CD4-positive, CD25-positive, alpha-beta regulatory T cell (primary cell): ENCODE measurements around the gene TRABD2B. TPM values are rescaled to one million over a fixed set of nuclear protein-coding genes. Genes with fewer than 3 reads are reported as not detected.

ENCODE experiments used
- ATAC-seq, 2 donors: fragments of 150-1000 bp; cut with Tn5 transposase; one replicate each; pipeline ENCODE4 v1.10.0; 2021; ENCODE audit warnings: low read depth in 2 of 2, moderate number of reproducible peaks in 2 of 2, moderate library complexity in 1 of 2
- DNase-seq, 3 donors: peaks; one replicate each; pipeline versions ENCODE4 v3.0.0 to v3.0.0-alpha.2; 2012 to 2022; ENCODE audit warnings: mixed read lengths in 1 of 3
- H3K27ac ChIP-seq: one replicate; pipeline ENCODE4 v1.7.0; 2013; ENCODE audit warnings: mild to moderate bottlenecking, low read length; ENCODE audit not compliant: insufficient read depth, poor library complexity, severe bottlenecking
- H3K27me3 ChIP-seq: one replicate; pipeline ENCODE4 v1.7.0; 2013; ENCODE audit warnings: low read length; ENCODE audit not compliant: control insufficient read depth, insufficient read depth
- H3K36me3 ChIP-seq: one replicate; pipeline ENCODE4 v1.7.0; 2013; ENCODE audit warnings: mild to moderate bottlenecking, low read length, moderate library complexity; ENCODE audit not compliant: control insufficient read depth, insufficient read depth
- H3K4me1 ChIP-seq: 2 replicates; pipeline ENCODE4 v1.7.0; 2013; ENCODE audit warnings: mild to moderate bottlenecking, low read length; ENCODE audit not compliant: insufficient read depth, control insufficient read depth, poor library complexity, severe bottlenecking
- H3K4me3 ChIP-seq: one replicate; pipeline ENCODE4 v1.7.0; 2013; ENCODE audit warnings: low read depth, mild to moderate bottlenecking, low read length, moderate library complexity
- H3K9me3 ChIP-seq, 2 experiments: 1 replicate in 1 of 2; 2 replicates in 1 of 2; pipeline ENCODE4 v1.7.0; 2013; ENCODE audit warnings: low read length in 2 of 2, mild to moderate bottlenecking in 1 of 2, moderate library complexity in 1 of 2; ENCODE audit not compliant: control insufficient read depth in 2 of 2
- H3K27ac Mint-ChIP-seq, 3 donors: one replicate each; pipeline ENCODE4 v1.8.0; 2020 to 2022; ENCODE audit warnings: mild to moderate bottlenecking in 3 of 3, mixed read lengths in 3 of 3, moderate library complexity in 2 of 3
- H3K27me3 Mint-ChIP-seq: one replicate; pipeline ENCODE4 v1.8.0; 2022; ENCODE audit warnings: mild to moderate bottlenecking, mixed read lengths
- H3K36me3 Mint-ChIP-seq: one replicate; pipeline ENCODE4 v1.8.0; 2020; ENCODE audit warnings: mixed read lengths
- H3K4me1 Mint-ChIP-seq, 4 donors: one replicate each; pipeline ENCODE4 v1.8.0; 2020 to 2022; ENCODE audit warnings: mixed read lengths in 4 of 4, mild to moderate bottlenecking in 1 of 4
- H3K4me3 Mint-ChIP-seq, 4 donors: one replicate each; pipeline ENCODE4 v1.8.0; 2020 to 2022; ENCODE audit warnings: mild to moderate bottlenecking in 4 of 4, mixed read lengths in 4 of 4, moderate library complexity in 3 of 4
- H3K9me3 Mint-ChIP-seq, 7 donors: one replicate each; pipeline ENCODE4 v1.8.0; 2020 to 2022; ENCODE audit warnings: mixed read lengths in 7 of 7, mild to moderate bottlenecking in 3 of 7, moderate library complexity in 2 of 7
- polyA plus RNA-seq, 4 donors: library from polyadenylated mRNA; unstranded; fragments of 300-500 nt; fragmentation: Illumina TruSeq; gene quantifications; one replicate each; pipeline ENCODE4 v1.2.3, GENCODE V29; 2021
- total RNA-seq: library from RNA; stranded (reverse); gene quantifications from one replicate; pipeline ENCODE4 v1.2.3, GENCODE V29; 2022

TRABD2B gene
- total and polyA plus RNA-seq, 5 donors from 2014 or later, result not detected

GRCh38 chr1:48026701-48027532, 29.7 kb upstream of the TRABD2B start:
- Histone ChIP-seq H3K4me3 (no peak overlapping the region), H3K27ac (no peak overlapping the region), H3K36me3 (no peaks in the 10 kb centered on the region), H3K27me3 (no peaks in the 10 kb centered on the region), H3K4me1 (no peaks in the 10 kb centered on the region), H3K9me3 (no peaks in the 10 kb centered on the region)
- no peak for DNase-seq
- no peak for ATAC-seq
- Mint-ChIP-seq H3K9me3 (peaks cover 0 to 1% (median 0%) of the 10 kb centered on the region in 7 donors), H3K27me3 (peaks cover 8% of the 10 kb centered on the region), H3K4me3 (no peak overlapping the region), H3K27ac (no peak overlapping the region), H3K36me3 (no peaks in the 10 kb centered on the region), H3K4me1 (no peaks in the 10 kb centered on the region)

DNA sequence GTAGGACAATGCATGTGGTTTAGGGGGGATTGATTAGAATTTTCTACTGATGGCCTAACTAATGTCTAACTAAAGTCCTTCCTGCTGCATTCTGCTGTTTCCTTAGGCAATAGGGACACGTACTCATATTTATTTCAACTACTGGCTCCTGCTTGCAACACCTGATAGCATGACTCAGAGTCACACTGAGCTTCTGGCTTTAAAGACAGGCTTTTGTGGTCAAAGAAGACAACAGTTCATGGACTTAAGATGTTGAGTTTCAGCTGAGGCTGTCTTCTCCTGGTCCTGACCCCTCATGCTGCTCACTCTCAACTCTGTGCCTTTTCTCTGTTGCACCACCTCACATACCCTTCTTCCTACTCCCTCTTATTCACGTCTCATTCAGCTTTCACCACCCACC, 29.1 kb upstream of the TRABD2B start:
- Histone ChIP-seq H3K27ac (no peak overlapping the region), H3K36me3 (no peaks in the 10 kb centered on the region), H3K4me1 (no peaks in the 10 kb centered on the region), H3K4me3 (no peak overlapping the region), H3K9me3 (no peaks in the 10 kb centered on the region), H3K27me3 (no peaks in the 10 kb centered on the region)
- Mint-ChIP-seq H3K27me3 (peaks cover 8% of the 10 kb centered on the region), H3K27ac (no peak overlapping the region), H3K36me3 (no peaks in the 10 kb centered on the region), H3K4me1 (no peaks in the 10 kb centered on the region), H3K4me3 (no peak overlapping the region), H3K9me3 (peaks cover 0 to 1% (median 0%) of the 10 kb centered on the region in 7 donors)
- ATAC-seq (no peak), DNase-seq (no peak)

DNA sequence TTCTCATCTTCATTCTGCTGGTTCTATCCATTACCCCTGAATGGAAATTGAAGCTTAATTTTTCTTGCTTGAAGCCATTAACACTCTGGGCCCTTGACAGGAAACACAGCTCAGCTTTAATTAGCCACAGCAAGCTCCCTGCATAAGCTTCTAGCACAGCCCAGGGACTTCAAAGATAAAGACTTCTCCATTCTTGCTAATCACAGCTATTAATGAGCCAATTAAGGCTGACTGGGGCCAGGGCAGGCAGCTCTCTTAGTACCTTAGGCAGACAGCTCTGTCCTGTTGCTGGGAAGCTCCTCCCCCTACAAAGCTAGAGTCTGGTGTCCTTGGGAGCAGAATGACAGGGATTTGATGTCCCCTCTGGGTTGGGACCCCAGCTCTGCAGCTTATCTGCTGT, 27.9 kb upstream of the TRABD2B start:
- no peaks in the 10 kb centered on the region for H3K4me1 ChIP-seq
- Mint-ChIP-seq H3K4me3 (no peak overlapping the region), H3K9me3 (peaks cover 0 to 1% (median 0%) of the 10 kb centered on the region in 7 donors), H3K27me3 (peaks cover 8% of the 10 kb centered on the region), H3K36me3 (no peaks in the 10 kb centered on the region), H3K4me1 (no peaks in the 10 kb centered on the region), H3K27ac (no peak overlapping the region)
- no peak overlapping the region for H3K4me3 ChIP-seq
- H3K9me3 ChIP-seq, result no peaks in the 10 kb centered on the region
- no peak for DNase-seq
- ATAC-seq, result no peak
- no peaks in the 10 kb centered on the region for H3K36me3 ChIP-seq
- no peaks in the 10 kb centered on the region for H3K27me3 ChIP-seq
- H3K27ac ChIP-seq, result no peak overlapping the region

DNA sequence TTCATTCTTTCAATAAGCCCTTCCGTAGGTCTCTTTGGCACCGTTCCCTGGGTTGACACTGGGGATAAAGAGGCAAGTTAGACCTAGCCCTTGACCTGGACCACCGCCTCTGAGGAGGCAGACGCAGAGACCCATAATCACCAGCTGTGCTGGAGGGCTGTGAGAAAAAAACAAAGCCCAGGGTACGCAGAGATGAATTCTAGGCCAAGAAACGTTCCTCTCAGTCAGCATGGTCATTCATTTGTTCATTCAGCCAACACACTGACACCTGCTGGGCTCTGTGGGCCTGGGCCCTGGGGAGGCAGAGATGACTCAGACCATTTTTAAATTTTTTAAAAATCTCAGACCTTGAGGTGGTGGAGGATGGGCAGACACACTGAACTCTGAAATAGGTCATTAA, 26.3 kb upstream of the TRABD2B start:
- Histone ChIP-seq H3K4me3 (no peak overlapping the region), H3K9me3 (no peaks in the 10 kb centered on the region), H3K27me3 (no peaks in the 10 kb centered on the region), H3K4me1 (no peaks in the 10 kb centered on the region), H3K27ac (no peak overlapping the region), H3K36me3 (no peaks in the 10 kb centered on the region)
- DNase-seq (no peak), ATAC-seq (no peak)
- no peaks in the 10 kb centered on the region for H3K9me3 Mint-ChIP-seq
- no peak overlapping the region for H3K27ac Mint-ChIP-seq
- no peak overlapping the region for H3K4me3 Mint-ChIP-seq
- H3K4me1 Mint-ChIP-seq, result no peaks in the 10 kb centered on the region
- no peaks in the 10 kb centered on the region for H3K36me3 Mint-ChIP-seq
- peaks cover 2% of the 10 kb centered on the region for H3K27me3 Mint-ChIP-seq

GRCh38 chr1:48022306-48022705, 25.1 kb upstream of the TRABD2B start:
- Histone ChIP-seq H3K36me3 (no peaks in the 10 kb centered on the region), H3K27ac (no peak overlapping the region), H3K4me1 (no peaks in the 10 kb centered on the region), H3K27me3 (no peaks in the 10 kb centered on the region), H3K4me3 (no peak overlapping the region), H3K9me3 (no peaks in the 10 kb centered on the region)
- H3K4me1 Mint-ChIP-seq, result no peaks in the 10 kb centered on the region
- H3K9me3 Mint-ChIP-seq, result no peaks in the 10 kb centered on the region
- H3K27ac Mint-ChIP-seq, result no peak overlapping the region
- no peaks in the 10 kb centered on the region for H3K36me3 Mint-ChIP-seq
- no peak for DNase-seq
- no peak for ATAC-seq
- no peaks in the 10 kb centered on the region for H3K27me3 Mint-ChIP-seq
- H3K4me3 Mint-ChIP-seq, result no peak overlapping the region

- Histone ChIP-seq H3K4me3 (no peak overlapping the region), H3K27me3 (no peaks in the 10 kb centered on the region), H3K27ac (no peak overlapping the region), H3K9me3 (no peaks in the 10 kb centered on the region), H3K36me3 (no peaks in the 10 kb centered on the region), H3K4me1 (no peaks in the 10 kb centered on the region)
- no peaks in the 10 kb centered on the region for H3K9me3 Mint-ChIP-seq
- H3K4me3 Mint-ChIP-seq, result no peak overlapping the region
- no peaks in the 10 kb centered on the region for H3K4me1 Mint-ChIP-seq
- H3K27me3 Mint-ChIP-seq, result no peaks in the 10 kb centered on the region
- DNase-seq (no peak), ATAC-seq (no peak)
- peak overlapping the region in 1 of 3 donors; percentile 50 for H3K27ac Mint-ChIP-seq
- H3K36me3 Mint-ChIP-seq, result no peaks in the 10 kb centered on the region
Measured at GRCh38 chr1:48021792-48022191, 24.6 kb upstream of the TRABD2B start.

GRCh38 chr1:48019714-48020315, 22.6 kb upstream of the TRABD2B start:
- Mint-ChIP-seq H3K4me3 (no peak overlapping the region), H3K27ac (no peak overlapping the region), H3K9me3 (peaks cover 0 to 3% (median 0%) of the 10 kb centered on the region in 7 donors), H3K27me3 (peaks cover 5% of the 10 kb centered on the region), H3K36me3 (no peaks in the 10 kb centered on the region), H3K4me1 (no peaks in the 10 kb centered on the region)
- peaks cover 3% of the 10 kb centered on the region for H3K27me3 ChIP-seq
- H3K4me3 ChIP-seq, result no peak overlapping the region
- H3K4me1 ChIP-seq, result no peaks in the 10 kb centered on the region
- no peaks in the 10 kb centered on the region for H3K36me3 ChIP-seq
- DNase-seq (no peak), ATAC-seq (no peak)
- H3K27ac ChIP-seq, result no peak overlapping the region
- no peaks in the 10 kb centered on the region for H3K9me3 ChIP-seq

DNA sequence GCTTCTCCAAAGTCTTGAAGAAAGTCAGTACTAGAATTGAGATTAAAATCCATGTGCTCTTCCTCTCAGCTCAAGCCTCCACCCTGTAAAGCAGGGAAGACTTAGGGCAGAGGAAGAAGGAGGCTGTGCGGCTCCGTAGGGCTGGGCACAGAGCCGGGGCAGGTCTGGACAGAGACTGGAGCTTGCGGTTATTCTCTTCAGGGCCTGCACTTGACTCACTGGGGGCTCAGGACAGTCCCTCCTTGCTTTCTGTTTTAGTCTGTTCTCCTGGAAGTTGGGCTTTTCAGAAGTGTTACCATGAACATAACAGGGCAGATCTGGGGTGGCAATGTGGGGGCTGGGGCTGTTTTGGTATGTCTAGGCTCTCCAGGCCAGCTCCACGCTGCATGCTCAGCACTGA, 21.6 kb upstream of the TRABD2B start:
- no peak overlapping the region for H3K4me3 ChIP-seq
- ATAC-seq, result no peak
- H3K36me3 ChIP-seq, result no peaks in the 10 kb centered on the region
- Mint-ChIP-seq H3K4me3 (no peak overlapping the region), H3K27me3 (peaks cover 14% of the 10 kb centered on the region), H3K36me3 (no peaks in the 10 kb centered on the region), H3K4me1 (no peaks in the 10 kb centered on the region), H3K9me3 (peaks cover 0 to 3% (median 0%) of the 10 kb centered on the region in 7 donors), H3K27ac (no peak overlapping the region)
- no peaks in the 10 kb centered on the region for H3K4me1 ChIP-seq
- no peaks in the 10 kb centered on the region for H3K9me3 ChIP-seq
- peaks cover 3% of the 10 kb centered on the region for H3K27me3 ChIP-seq
- no peak for DNase-seq
- H3K27ac ChIP-seq, result no peak overlapping the region
